ENCODE measurements around the gene DGKB.

The DGKB gene

DNA sequence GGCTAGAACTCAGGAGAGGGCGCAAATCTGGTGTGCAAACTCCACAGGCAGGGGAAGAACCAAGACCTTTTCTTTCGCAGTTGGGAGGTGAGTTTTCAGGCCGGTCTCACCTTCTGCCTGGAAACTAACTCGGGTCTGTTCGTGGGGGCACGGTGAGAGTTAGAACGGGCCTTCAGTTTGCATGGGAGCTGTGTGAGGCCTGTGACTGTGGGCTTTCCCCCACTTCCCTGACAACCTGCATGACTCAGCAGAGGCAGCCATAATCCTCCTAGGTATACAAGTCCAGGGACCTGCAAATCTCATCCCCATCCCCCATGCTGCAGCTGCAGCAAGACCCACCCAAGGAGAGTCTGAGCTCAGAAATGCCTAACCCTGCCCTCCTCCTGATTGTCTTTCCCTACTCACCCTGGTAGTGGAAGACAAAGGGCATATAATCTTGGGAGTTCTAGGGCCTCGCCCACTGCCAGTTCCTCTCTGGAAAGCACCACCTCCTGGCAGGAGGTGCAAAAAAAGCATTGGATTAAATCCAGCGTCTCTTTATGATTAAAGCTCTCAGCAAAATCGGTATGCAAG lies 718.2 kb downstream of the DGKB start:
- H3K36me3 ChIP-seq (ENCODE audit: control insufficient read depth in 1 of 2, insufficient read depth in 2 of 2, low read length in 2 of 2) = no peaks in the 10 kb centered on the region

DNA sequence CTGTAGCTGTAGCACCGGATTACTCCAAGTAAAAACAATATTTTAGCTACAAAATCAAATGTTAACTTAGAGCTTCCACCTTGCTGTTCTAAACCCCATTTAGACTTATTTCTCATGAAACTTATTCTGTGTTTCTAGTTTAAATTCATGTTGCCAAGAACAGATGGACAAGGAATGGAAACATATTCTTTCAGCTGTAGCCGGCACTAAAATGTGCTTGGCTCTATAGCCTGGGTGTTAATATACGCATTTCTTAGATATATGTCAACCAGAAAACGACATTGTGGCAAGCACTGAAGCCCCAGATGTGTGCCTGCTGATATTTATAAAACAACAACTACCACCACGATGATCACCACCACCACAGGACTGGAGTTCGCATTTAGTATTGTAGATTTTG lies 722.8 kb downstream of the DGKB start:
- H3K4me3 ChIP-seq (ENCODE audit: low read depth in 1 of 2, low read length in 2 of 2) = no peak overlapping the region
- no peak overlapping the region for H3K27ac ChIP-seq (ENCODE audit: low read depth, low read length)
- H3K9ac ChIP-seq (ENCODE audit: low read depth in 1 of 2, low read length in 2 of 2) = no peak overlapping the region
- H3K27me3 ChIP-seq (ENCODE audit: control insufficient read depth in 1 of 2, insufficient read depth in 2 of 2, low read length in 2 of 2) = no peaks in the 10 kb centered on the region
- no peaks in the 10 kb centered on the region for H3K36me3 ChIP-seq (ENCODE audit: control insufficient read depth in 1 of 2, insufficient read depth in 2 of 2, low read length in 2 of 2)
- H3K9me3 ChIP-seq (ENCODE audit: control insufficient read depth in 1 of 2, low read length in 2 of 2) = no peaks in the 10 kb centered on the region
- no peaks in the 10 kb centered on the region for H3K4me1 ChIP-seq (ENCODE audit: control insufficient read depth in 1 of 2, insufficient read depth in 2 of 2, low read length in 2 of 2)

More for the DNA sequence above, 718.2 kb downstream of the DGKB start:
- H3K9ac ChIP-seq (ENCODE audit: low read depth in 1 of 2, low read length in 2 of 2) = no peak overlapping the region
- H3K4me3 ChIP-seq (ENCODE audit: low read depth in 1 of 2, low read length in 2 of 2) = no peak overlapping the region
- H3K4me1 ChIP-seq (ENCODE audit: control insufficient read depth in 1 of 2, insufficient read depth in 2 of 2, low read length in 2 of 2) = no peaks in the 10 kb centered on the region
- no peaks in the 10 kb centered on the region for H3K9me3 ChIP-seq (ENCODE audit: control insufficient read depth in 1 of 2, low read length in 2 of 2)
- H3K27me3 ChIP-seq (ENCODE audit: control insufficient read depth in 1 of 2, insufficient read depth in 2 of 2, low read length in 2 of 2) = no peaks in the 10 kb centered on the region
- H3K27ac ChIP-seq (ENCODE audit: low read depth, low read length) = no peak overlapping the region

DNA sequence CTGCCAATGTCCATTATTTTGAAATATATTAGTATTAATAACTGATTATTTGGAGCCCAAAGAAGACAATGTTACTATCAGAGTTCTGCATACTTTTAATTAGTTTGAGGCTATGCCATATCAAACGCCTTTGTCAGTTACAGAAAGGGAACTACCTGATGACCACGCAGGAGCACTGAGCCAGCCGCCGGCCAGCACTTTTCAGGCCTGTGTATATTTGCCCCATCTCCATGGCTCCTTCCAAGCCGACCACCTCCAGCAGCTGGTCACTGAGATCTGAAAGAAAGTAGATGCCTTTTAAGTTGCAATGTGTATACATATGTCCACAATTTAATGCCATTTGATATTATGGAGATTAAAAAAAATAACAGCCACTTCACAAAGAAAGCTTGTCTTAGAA lies 724.7 kb downstream of the DGKB start:
- H3K4me1 ChIP-seq (ENCODE audit: control insufficient read depth in 1 of 2, insufficient read depth in 2 of 2, low read length in 2 of 2) = no peaks in the 10 kb centered on the region
- H3K4me3 ChIP-seq (ENCODE audit: low read depth in 1 of 2, low read length in 2 of 2) = no peak overlapping the region
- H3K36me3 ChIP-seq (ENCODE audit: control insufficient read depth in 1 of 2, insufficient read depth in 2 of 2, low read length in 2 of 2) = no peaks in the 10 kb centered on the region
- H3K9me3 ChIP-seq (ENCODE audit: control insufficient read depth in 1 of 2, low read length in 2 of 2) = no peaks in the 10 kb centered on the region
- no peaks in the 10 kb centered on the region for H3K27me3 ChIP-seq (ENCODE audit: control insufficient read depth in 1 of 2, insufficient read depth in 2 of 2, low read length in 2 of 2)
- no peak overlapping the region for H3K9ac ChIP-seq (ENCODE audit: low read depth in 1 of 2, low read length in 2 of 2)
- H3K27ac ChIP-seq (ENCODE audit: low read depth, low read length) = no peak overlapping the region

DNA sequence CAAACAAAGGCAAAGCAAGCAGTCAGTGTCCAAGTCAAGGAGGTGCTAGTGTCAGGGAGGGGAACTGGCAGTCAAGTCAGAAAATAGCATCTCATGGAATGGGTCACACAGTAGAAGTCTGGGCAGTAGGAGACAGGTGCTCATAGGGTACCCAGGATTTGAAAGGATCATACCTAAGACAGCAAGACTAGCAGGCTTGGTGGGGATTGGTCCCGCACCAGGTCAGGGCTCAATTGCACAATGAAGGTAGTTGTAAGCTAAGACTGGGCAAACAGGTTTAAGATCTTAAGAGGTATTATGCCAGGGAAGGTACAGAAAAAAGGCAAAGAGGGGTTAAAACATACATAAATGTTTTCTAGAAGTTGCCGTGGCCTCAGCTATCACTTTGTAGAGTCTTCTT lies 731.7 kb downstream of the DGKB start:
- Histone ChIP-seq H3K9ac (ENCODE audit: low read depth in 1 of 2, low read length in 2 of 2) (no peak overlapping the region), H3K4me1 (ENCODE audit: control insufficient read depth in 1 of 2, insufficient read depth in 2 of 2, low read length in 2 of 2) (no peaks in the 10 kb centered on the region), H3K36me3 (ENCODE audit: control insufficient read depth in 1 of 2, insufficient read depth in 2 of 2, low read length in 2 of 2) (no peaks in the 10 kb centered on the region), H3K4me3 (ENCODE audit: low read depth in 1 of 2, low read length in 2 of 2) (no peak overlapping the region), H3K27ac (ENCODE audit: low read depth, low read length) (no peak overlapping the region), H3K9me3 (ENCODE audit: control insufficient read depth in 1 of 2, low read length in 2 of 2) (no peaks in the 10 kb centered on the region), H3K27me3 (ENCODE audit: control insufficient read depth in 1 of 2, insufficient read depth in 2 of 2, low read length in 2 of 2) (no peaks in the 10 kb centered on the region)

DNA sequence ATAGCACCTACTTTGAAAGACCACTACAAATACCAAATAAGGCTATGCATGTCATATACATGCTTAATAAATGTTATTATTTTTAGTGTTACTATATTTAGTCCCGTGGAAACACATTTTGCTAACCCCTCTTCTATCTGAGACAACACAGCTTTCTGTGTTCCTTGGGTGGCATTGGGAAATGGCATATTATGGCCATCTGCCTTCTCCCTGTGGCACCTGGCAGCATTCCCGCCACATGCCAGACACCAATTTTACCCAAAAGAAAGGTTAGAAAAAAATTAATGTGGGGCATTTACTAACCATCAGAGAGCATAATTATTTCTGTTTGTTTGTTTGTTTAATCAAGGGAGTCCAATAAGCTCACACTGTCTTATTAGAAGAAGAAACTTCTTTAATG lies 744.4 kb downstream of the DGKB start:
- H3K4me3 ChIP-seq (ENCODE audit: low read depth in 1 of 2, low read length in 2 of 2) = no peak overlapping the region
- H3K27me3 ChIP-seq (ENCODE audit: control insufficient read depth in 1 of 2, insufficient read depth in 2 of 2, low read length in 2 of 2) = no peaks in the 10 kb centered on the region
- no peak overlapping the region for H3K9ac ChIP-seq (ENCODE audit: low read depth in 1 of 2, low read length in 2 of 2)
- H3K27ac ChIP-seq (ENCODE audit: low read depth, low read length) = no peak overlapping the region
- no peaks in the 10 kb centered on the region for H3K36me3 ChIP-seq (ENCODE audit: control insufficient read depth in 1 of 2, insufficient read depth in 2 of 2, low read length in 2 of 2)
- no peaks in the 10 kb centered on the region for H3K4me1 ChIP-seq (ENCODE audit: control insufficient read depth in 1 of 2, insufficient read depth in 2 of 2, low read length in 2 of 2)
- no peaks in the 10 kb centered on the region for H3K9me3 ChIP-seq (ENCODE audit: control insufficient read depth in 1 of 2, low read length in 2 of 2)

DNA sequence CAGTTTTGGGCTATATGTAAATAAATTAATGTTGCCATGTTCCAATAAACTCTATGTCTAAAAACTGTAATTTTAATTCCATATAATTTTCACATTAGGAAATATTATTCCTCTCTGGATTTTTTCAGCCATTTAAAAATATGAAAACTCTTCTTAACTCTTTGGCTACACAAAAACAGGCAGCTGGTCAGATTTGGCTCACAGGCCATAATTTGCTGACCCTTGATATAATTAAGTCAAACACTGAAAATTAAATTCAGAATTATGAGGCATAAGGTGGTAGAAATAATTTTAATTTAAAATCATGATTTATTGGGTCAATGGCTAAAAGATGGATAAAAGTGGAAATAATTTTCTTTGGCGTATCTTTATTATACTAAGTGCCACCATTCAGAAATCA lies 746.1 kb downstream of the DGKB start:
- Histone ChIP-seq H3K4me1 (ENCODE audit: control insufficient read depth in 1 of 2, insufficient read depth in 2 of 2, low read length in 2 of 2) (no peaks in the 10 kb centered on the region), H3K9me3 (ENCODE audit: control insufficient read depth in 1 of 2, low read length in 2 of 2) (no peaks in the 10 kb centered on the region), H3K27me3 (ENCODE audit: control insufficient read depth in 1 of 2, insufficient read depth in 2 of 2, low read length in 2 of 2) (no peaks in the 10 kb centered on the region), H3K4me3 (ENCODE audit: low read depth in 1 of 2, low read length in 2 of 2) (no peak overlapping the region), H3K9ac (ENCODE audit: low read depth in 1 of 2, low read length in 2 of 2) (no peak overlapping the region), H3K36me3 (ENCODE audit: control insufficient read depth in 1 of 2, insufficient read depth in 2 of 2, low read length in 2 of 2) (no peaks in the 10 kb centered on the region), H3K27ac (ENCODE audit: low read depth, low read length) (no peak overlapping the region)

DNA sequence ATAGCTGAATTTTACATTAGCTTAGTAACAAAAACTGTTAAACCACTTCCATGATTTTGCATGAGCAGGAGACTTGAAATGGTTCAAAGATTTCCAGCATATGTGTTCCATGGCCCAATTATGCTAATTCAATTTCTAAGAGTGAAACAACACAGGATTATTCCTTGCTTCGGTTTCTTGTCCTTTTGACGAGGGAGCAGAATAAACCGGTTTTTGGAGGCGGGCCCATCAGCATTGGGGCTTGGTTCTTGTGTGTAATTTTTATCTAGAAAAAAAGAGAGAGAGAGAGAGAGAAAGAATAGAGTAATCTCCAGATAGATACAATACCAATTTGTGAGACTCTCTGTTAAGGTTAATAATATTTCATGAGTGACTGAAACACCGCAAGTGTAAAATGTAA lies 753.6 kb downstream of the DGKB start:
- Histone ChIP-seq H3K27me3 (ENCODE audit: control insufficient read depth in 1 of 2, insufficient read depth in 2 of 2, low read length in 2 of 2) (no peaks in the 10 kb centered on the region), H3K36me3 (ENCODE audit: control insufficient read depth in 1 of 2, insufficient read depth in 2 of 2, low read length in 2 of 2) (no peaks in the 10 kb centered on the region), H3K4me3 (ENCODE audit: low read depth in 1 of 2, low read length in 2 of 2) (no peak overlapping the region), H3K27ac (ENCODE audit: low read depth, low read length) (no peak overlapping the region), H3K9me3 (ENCODE audit: control insufficient read depth in 1 of 2, low read length in 2 of 2) (no peaks in the 10 kb centered on the region), H3K9ac (ENCODE audit: low read depth in 1 of 2, low read length in 2 of 2) (no peak overlapping the region), H3K4me1 (ENCODE audit: control insufficient read depth in 1 of 2, insufficient read depth in 2 of 2, low read length in 2 of 2) (no peaks in the 10 kb centered on the region)

DNA sequence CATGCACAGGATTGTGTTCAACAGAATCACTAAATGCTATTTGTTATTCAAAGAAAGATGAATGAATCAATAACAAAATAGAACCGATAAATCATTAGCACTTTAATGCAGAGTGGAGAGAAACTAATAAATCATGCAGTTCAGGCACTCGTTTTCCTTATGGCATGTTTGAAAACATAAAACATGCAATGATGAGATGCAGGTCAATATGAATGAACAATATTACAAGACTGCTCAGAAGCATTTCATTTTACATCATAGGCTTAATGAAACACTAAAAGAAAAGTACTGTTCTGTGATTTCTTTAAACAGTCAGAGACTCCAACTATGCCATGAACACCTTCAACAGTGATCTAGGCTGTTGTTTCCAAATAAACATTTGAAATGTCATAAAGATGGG lies 755.0 kb downstream of the DGKB start:
- no peak overlapping the region for H3K9ac ChIP-seq (ENCODE audit: low read depth in 1 of 2, low read length in 2 of 2)
- no peaks in the 10 kb centered on the region for H3K36me3 ChIP-seq (ENCODE audit: control insufficient read depth in 1 of 2, insufficient read depth in 2 of 2, low read length in 2 of 2)
- no peaks in the 10 kb centered on the region for H3K27me3 ChIP-seq (ENCODE audit: control insufficient read depth in 1 of 2, insufficient read depth in 2 of 2, low read length in 2 of 2)
- H3K4me1 ChIP-seq (ENCODE audit: control insufficient read depth in 1 of 2, insufficient read depth in 2 of 2, low read length in 2 of 2) = no peaks in the 10 kb centered on the region
- no peaks in the 10 kb centered on the region for H3K9me3 ChIP-seq (ENCODE audit: control insufficient read depth in 1 of 2, low read length in 2 of 2)
- H3K4me3 ChIP-seq (ENCODE audit: low read depth in 1 of 2, low read length in 2 of 2) = no peak overlapping the region
- H3K27ac ChIP-seq (ENCODE audit: low read depth, low read length) = no peak overlapping the region

DNA sequence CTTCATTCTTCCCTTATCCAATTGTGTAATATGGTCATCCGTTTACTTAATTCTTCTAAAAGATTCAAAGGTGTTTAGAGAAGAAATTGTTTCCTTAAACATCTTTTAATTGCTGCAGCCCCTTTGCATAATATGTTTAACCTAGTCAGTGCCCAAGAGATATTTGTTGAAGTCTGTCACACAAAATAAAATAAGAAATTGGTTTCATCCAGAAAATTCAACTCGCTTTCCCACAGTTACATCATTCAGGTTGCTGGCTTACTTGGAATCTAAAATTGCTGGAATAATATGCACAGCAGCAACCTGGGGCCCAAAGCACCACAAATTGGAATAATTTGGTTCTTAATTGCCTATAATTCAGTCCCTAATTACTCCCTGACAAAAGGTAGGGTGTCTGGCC lies 758.0 kb downstream of the DGKB start:
- Histone ChIP-seq H3K4me1 (ENCODE audit: control insufficient read depth in 1 of 2, insufficient read depth in 2 of 2, low read length in 2 of 2) (no peaks in the 10 kb centered on the region), H3K4me3 (ENCODE audit: low read depth in 1 of 2, low read length in 2 of 2) (no peak overlapping the region), H3K9me3 (ENCODE audit: control insufficient read depth in 1 of 2, low read length in 2 of 2) (no peaks in the 10 kb centered on the region), H3K36me3 (ENCODE audit: control insufficient read depth in 1 of 2, insufficient read depth in 2 of 2, low read length in 2 of 2) (no peaks in the 10 kb centered on the region), H3K27me3 (ENCODE audit: control insufficient read depth in 1 of 2, insufficient read depth in 2 of 2, low read length in 2 of 2) (no peaks in the 10 kb centered on the region), H3K27ac (ENCODE audit: low read depth, low read length) (no peak overlapping the region), H3K9ac (ENCODE audit: low read depth in 1 of 2, low read length in 2 of 2) (no peak overlapping the region)

DNA sequence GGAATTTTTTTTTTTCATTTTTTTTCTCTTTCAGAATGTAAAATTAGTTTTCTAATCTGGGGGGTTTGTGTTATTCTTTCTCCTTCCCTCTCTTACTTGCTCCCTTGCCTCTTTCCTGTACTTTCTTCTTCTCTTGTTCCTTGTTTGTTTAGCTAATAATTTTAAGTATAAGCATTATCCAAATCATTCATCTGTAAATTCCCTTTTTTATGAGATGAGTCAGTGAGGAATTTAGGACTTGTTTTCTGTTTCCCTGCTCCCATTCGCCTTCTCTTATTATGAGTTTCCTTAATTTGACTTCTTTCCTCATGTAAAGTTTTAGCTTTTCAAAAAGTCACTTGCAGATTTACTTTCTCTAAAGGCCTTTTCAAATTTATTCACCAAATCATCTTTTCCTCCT lies 758.4 kb downstream of the DGKB start:
- Histone ChIP-seq H3K9me3 (ENCODE audit: control insufficient read depth in 1 of 2, low read length in 2 of 2) (no peaks in the 10 kb centered on the region), H3K27ac (ENCODE audit: low read depth, low read length) (no peak overlapping the region), H3K9ac (ENCODE audit: low read depth in 1 of 2, low read length in 2 of 2) (no peak overlapping the region), H3K36me3 (ENCODE audit: control insufficient read depth in 1 of 2, insufficient read depth in 2 of 2, low read length in 2 of 2) (no peaks in the 10 kb centered on the region), H3K27me3 (ENCODE audit: control insufficient read depth in 1 of 2, insufficient read depth in 2 of 2, low read length in 2 of 2) (no peaks in the 10 kb centered on the region), H3K4me1 (ENCODE audit: control insufficient read depth in 1 of 2, insufficient read depth in 2 of 2, low read length in 2 of 2) (no peaks in the 10 kb centered on the region), H3K4me3 (ENCODE audit: low read depth in 1 of 2, low read length in 2 of 2) (no peak overlapping the region)

DNA sequence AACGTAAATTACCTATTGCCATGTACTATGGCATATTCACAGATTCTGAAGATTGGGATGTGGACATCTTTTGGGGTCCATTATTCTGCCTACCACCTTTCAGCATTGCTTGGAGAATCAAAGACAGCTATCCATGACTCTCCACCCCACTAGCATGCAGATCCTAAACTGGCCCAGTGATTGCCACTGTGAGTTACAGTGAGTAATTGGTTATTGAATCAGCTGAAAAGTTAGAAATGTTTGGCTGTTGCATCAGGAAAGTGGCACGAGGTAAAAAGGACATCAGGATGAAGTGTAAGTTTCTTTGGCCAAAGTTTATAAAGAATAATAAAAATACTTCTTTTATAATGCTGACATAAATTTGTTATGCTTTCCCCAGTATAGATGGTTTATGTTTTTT lies 764.9 kb downstream of the DGKB start:
- no peaks in the 10 kb centered on the region for H3K27me3 ChIP-seq (ENCODE audit: control insufficient read depth in 1 of 2, insufficient read depth in 2 of 2, low read length in 2 of 2)
- H3K4me1 ChIP-seq (ENCODE audit: control insufficient read depth in 1 of 2, insufficient read depth in 2 of 2, low read length in 2 of 2) = no peaks in the 10 kb centered on the region
- H3K36me3 ChIP-seq (ENCODE audit: control insufficient read depth in 1 of 2, insufficient read depth in 2 of 2, low read length in 2 of 2) = no peaks in the 10 kb centered on the region
- H3K27ac ChIP-seq (ENCODE audit: low read depth, low read length) = no peak overlapping the region
- no peak overlapping the region for H3K4me3 ChIP-seq (ENCODE audit: low read depth in 1 of 2, low read length in 2 of 2)
- H3K9me3 ChIP-seq (ENCODE audit: control insufficient read depth in 1 of 2, low read length in 2 of 2) = no peaks in the 10 kb centered on the region
- H3K9ac ChIP-seq (ENCODE audit: low read depth in 1 of 2, low read length in 2 of 2) = no peak overlapping the region
